GM21786 (cell line): Measurements from ENCODE around the gene P4HA3.

Experiments used
- ATAC-seq: cut with Tn5 transposase; IDR thresholded peaks from one replicate; pipeline ENCODE4 v1.9.1; 2021; ENCODE audit not compliant: unreplicated experiment

Gene P4HA3

GRCh38 chr11:74318241-74318932 is 6.9 kb upstream of the P4HA3 start:
- no peak for ATAC-seq

- no peak for ATAC-seq
These were observed 5.5 kb upstream of the P4HA3 start for GRCh38 chr11:74316772-74317505.

- ATAC-seq, result no peak
These were observed 886 bp upstream of the P4HA3 start for GRCh38 chr11:74312326-74312725.

DNA sequence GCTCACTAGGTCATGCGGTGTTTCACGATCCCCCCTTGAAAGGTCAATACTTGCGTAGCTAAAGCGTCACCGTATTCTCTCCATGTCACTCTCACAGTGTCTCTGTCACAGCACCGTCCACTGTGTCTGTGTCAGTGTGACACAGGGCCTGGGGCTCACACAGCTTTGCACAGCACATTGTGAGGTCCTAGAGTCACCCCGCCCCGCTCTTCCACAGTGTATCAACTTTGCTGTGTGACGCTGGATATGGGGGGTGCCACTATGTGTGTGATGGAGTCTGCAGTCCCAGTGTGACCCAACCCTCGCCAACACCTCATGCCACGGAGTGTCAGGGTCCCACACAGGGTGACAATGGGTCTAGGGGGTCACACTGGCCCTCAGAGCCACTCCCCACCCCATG is 583 bp downstream of the P4HA3 start:
- no peak for ATAC-seq

- no peak for ATAC-seq
These were observed 4.0 kb downstream of the P4HA3 start for GRCh38 chr11:74307434-74307833.

DNA sequence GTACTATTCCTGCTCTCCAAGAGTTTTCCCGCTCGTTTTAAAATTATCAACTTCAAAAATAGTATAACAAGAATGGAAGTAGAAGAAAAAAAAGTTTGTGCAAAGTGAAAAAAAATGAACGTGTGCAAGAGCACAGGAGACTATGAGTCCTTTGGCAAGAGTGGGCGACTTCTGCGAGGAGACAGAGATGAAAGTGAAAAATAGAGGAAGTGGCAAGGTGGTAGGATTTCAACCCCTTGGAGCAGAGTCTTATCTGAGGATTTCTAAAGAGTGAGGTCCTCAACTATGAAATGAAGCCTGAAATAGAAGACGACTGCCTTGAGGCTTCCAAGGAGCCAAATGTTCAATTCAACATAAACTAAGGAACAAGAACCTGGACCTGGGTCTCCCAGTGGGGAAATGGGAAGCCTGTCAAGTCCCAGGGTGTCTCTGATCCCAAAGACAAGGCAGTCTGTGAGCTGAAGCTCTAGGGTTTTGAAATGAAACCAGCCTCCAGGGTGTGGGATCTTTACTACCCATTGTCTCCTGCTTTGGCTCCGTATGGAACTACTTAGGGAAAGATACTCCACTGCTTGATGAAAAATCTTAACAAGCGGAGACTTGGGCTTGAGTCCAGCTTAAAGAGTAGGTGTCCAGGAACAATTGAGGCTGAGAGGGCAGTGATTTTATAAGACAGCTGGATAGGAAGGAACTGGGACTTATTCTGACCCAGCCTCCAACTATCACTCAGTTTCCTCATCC is 4.8 kb downstream of the P4HA3 start:
- no peak for ATAC-seq

GRCh38 chr11:74299015-74299414 is 12.4 kb downstream of the P4HA3 start:
- no peak for ATAC-seq

DNA sequence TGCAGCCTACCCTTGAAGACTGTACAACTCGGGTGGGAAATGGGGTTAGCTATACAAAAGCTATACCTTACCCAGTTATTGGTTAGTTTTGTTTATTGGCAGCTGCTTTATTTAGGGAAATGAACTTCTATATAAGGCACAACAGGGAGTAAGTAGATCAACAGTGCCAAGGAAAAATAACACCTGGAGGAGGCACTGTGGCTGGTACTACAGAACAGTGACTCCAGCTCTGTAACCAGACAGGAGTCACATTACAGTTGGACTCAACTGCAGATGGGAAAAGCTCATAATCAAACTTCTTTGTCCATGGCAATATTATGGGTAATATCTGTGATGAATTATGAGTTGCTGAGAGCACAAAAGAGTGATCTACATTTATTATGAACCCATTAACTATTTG is 14.0 kb downstream of the P4HA3 start:
- ATAC-seq, result no peak

DNA sequence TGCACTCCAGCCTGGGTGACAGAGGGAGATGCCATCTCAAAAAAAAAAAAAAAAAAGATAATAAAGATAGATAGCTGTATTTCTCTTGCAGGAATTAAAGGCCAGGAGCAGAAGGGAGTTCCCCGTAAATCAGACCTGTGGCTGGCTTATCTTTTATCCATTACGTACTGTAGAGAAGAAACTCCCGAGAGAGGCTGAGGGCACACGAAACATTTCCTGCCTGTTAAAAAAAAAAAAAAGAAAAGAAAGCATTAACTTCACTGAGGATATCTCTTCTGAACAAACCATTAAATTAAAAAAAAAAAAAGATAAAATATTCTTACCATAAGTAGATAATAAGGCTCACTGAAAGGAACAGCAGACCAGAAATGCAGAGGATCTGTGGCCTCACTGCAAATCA is 22.5 kb downstream of the P4HA3 start:
- no peak for ATAC-seq

GRCh38 chr11:74288161-74288560 is 23.3 kb downstream of the P4HA3 start:
- no peak for ATAC-seq

- ATAC-seq, result no peak
These were observed 27.0 kb downstream of the P4HA3 start for GRCh38 chr11:74284466-74284865.

- ATAC-seq, result no peak
These were observed 27.8 kb downstream of the P4HA3 start for GRCh38 chr11:74283580-74284180.

- ATAC-seq, result no peak
These were observed 28.5 kb downstream of the P4HA3 start for GRCh38 chr11:74282914-74283371.

DNA sequence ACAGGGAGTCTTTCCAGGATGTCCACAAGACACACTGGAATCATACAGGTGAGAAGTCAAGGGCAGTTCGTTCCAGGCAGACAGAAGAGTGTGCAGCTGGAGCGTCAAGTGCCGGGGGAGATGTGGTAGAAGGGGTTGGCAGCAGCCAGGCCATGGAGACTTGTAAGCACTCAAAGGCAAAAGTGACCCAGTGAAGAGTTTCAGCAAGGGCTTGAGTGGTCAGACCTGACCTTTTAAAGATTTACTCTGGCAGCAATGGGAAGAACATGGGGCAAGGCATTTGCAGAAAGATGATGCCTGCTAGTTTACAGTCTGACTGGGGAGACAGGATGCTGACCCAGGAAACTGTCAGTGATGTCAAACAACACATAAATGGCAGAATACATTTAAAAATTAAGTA is 29.0 kb downstream of the P4HA3 start:
- ATAC-seq, result no peak

- ATAC-seq, result no peak
These were observed 30.9 kb downstream of the P4HA3 start for GRCh38 chr11:74280494-74280893.

- ATAC-seq, result no peak
These were observed 32.2 kb downstream of the P4HA3 start for GRCh38 chr11:74279256-74279655.

DNA sequence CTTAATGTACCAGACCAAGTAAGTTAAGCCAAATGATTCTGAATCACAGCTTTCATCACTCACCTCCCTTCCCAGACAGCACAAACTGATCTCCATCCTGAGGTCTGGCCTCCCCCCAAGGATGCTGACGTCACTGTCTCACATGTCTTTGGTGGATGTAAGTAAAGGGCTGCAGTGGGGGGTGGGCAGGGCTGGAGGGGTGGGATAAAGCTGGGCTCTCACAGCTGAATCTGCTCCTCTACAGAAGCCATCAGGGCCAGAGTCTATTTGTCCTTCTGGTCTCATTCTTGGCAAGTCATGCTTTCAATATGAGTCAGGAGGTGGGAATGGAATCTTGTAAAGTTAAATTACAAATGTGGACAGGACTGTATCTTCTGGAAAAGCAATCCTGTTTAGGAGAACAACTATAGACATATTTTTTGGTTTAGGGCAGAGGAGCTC is 32.7 kb downstream of the P4HA3 start:
- ATAC-seq, result no peak

GRCh38 chr11:74278103-74278502 is 33.3 kb downstream of the P4HA3 start:
- ATAC-seq, result no peak

GRCh38 chr11:74276581-74276980 is 34.9 kb downstream of the P4HA3 start:
- no peak for ATAC-seq

DNA sequence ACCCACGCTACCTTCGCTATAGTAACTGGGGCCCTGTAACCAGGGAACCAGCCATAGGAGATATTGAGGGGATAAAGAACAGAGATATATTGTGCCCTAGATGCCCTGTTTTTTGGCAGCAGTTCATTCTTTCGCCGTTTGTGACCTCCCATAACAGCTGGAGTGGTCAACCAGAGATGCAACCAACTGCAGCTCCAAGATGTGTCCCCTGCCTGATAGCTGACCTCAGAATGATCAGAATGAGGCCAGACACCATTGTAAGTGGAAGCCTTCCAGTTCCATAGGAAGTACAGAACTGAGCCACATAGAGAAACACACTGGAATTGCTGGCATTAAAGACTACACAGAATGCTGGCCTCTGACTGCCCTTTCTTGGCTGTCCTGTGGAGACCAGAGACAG is 39.2 kb downstream of the P4HA3 start:
- ATAC-seq, result no peak

- ATAC-seq, result no peak
These were observed 42.2 kb downstream of the P4HA3 start for GRCh38 chr11:74269161-74269811.
